GM20431 (cell line): Measurements from ENCODE around the gene GPR15LG.
"Not testable (repeated sequence)": the region's sequence is repeated elsewhere in the genome, so short reads cannot be mapped to it uniquely, and the experiment has no call there.

ENCODE experiments used
- in situ Hi-C: fragments of 300-500 bp; cut with MseI, MboI; formaldehyde crosslinking; loops from one replicate; pipeline ENCODE4 v1.15.0; 2020; ENCODE audit warnings: low sequenced_read_pairs; ENCODE audit not compliant: unreplicated experiment

GPR15LG gene

GRCh38 chr10:84160663-84161362 lies 12.8 kb upstream of the GPR15LG start:
- in situ Hi-C loops = no loop called here

GRCh38 chr10:84163996-84164395 lies 9.6 kb upstream of the GPR15LG start:
- in situ Hi-C loops = no loop called here

DNA sequence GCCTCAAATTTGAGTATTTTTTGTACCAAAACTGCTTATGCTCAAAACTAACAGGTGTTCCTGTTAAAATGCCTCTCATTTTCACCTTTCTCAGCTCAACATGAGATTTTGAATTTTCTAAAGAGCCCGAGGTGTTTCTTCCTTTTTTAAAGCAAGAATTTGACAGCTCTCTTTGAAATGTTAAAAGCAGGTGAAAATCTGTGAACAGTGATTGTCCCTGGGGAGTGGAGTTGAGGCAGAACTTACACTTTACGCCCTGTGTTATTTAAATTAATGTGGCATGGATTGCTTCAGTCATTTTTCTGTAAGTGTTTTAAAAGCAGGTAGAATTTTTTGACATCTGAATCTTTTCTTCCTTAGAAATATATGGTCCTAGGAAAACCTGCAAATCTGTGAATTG lies 9.2 kb upstream of the GPR15LG start:
- in situ Hi-C loops = no loop called here

- in situ Hi-C loops = no loop called here
These were observed 6.8 kb upstream of the GPR15LG start for GRCh38 chr10:84166620-84167288.

DNA sequence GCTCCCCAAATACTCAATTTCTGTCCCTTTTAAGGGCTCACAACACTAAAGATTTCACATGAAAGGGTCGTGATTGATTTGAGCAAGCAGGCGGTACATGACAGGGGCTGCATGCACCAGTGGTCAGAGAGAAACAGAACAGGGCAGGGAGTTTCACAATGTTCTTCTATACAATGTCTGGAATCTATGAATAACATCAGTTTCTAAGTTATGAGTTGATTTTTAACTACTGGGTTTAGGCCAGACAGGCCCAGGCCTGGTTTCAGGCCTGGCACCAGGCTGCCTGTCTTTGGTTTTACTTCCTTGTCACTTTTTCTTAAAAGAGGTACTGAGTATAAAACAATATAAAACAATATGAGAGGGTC lies 6.3 kb upstream of the GPR15LG start:
- in situ Hi-C loops = not testable (repeated sequence)

DNA sequence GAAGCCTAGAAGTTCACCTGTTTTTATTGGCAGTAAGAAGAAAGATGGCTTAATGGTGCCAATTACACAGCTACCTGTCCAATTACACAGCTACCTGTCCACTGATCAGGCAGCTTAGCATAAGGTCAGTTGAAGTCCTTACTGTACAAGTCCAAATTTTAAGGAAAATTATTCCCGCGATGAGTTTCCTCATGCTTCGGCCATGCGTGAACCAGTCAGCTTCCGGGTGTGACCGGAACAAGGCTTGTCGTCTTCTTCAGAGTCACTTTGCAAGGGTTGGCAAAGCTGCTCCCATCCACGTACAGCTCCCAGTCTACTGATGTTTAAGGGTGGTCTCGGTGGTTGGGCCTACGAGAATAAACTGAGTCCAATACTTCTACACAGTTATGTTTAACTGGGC lies 5.2 kb upstream of the GPR15LG start:
- in situ Hi-C loops = not testable (repeated sequence)

- in situ Hi-C loops = not testable (repeated sequence)
These were observed 2.4 kb upstream of the GPR15LG start for GRCh38 chr10:84171237-84171636.

GRCh38 chr10:84171700-84172466 lies 1.7 kb upstream of the GPR15LG start:
- in situ Hi-C loops = not testable (repeated sequence)

- in situ Hi-C loops = no loop called here
These were observed 889 bp upstream of the GPR15LG start for GRCh38 chr10:84172467-84173356.

- in situ Hi-C loops = no loop called here
These were observed 1.8 kb downstream of the GPR15LG start for GRCh38 chr10:84175436-84175835.

- in situ Hi-C loops = no loop called here
These were observed 2.8 kb downstream of the GPR15LG start for GRCh38 chr10:84176351-84176750.

- in situ Hi-C loops = no loop called here
These were observed 3.4 kb downstream of the GPR15LG start for GRCh38 chr10:84176836-84177474.

GRCh38 chr10:84177541-84178141 lies 4.0 kb downstream of the GPR15LG start:
- in situ Hi-C loops = no loop called here

- in situ Hi-C loops = no loop called here
These were observed 4.6 kb downstream of the GPR15LG start for GRCh38 chr10:84178160-84178609.

DNA sequence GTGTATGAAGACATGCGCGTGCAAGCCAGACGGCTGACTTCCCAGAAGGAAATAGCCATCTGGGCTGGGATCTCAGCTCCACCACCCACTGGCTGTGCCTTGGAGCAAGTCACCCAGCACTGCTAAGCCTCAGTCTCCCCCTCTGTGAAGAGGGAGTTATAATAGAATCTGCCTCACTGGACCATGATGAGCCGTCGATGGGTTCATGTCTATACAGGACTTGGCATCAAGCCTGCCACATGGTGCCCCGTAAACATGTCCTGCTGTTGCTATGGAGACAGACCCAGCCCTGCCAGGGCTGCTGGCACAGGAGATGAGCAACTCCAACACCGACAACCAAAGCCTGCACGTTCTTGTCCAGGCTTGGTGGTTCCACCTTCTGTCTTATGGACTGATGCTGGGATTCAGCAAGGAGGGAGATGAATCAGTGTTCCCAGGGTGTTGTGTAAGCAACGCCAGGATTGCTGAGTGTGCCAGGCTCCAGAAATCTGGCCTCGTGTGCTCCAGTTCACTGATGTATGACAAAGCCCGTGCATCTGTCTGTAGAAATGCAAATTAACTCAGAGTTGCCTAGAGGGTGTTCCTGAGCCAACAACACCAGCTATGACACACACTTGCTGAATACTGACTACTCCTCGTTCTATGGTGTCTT lies 5.6 kb downstream of the GPR15LG start:
- in situ Hi-C loops = no loop called here

GRCh38 chr10:84180386-84180785 lies 6.8 kb downstream of the GPR15LG start:
- in situ Hi-C loops = not testable (repeated sequence)

GRCh38 chr10:84181631-84182030 lies 8.0 kb downstream of the GPR15LG start:
- in situ Hi-C loops = no loop called here

GRCh38 chr10:84184517-84184916 lies 10.9 kb downstream of the GPR15LG start:
- in situ Hi-C loops = no loop called here
